SK-N-SH treated with all-trans-retinoic acid at 6 μM for 48 hours (cell line): Measurements from ENCODE around the gene SSR4.

Source experiments
- ATAC-seq: fragments of 200-7000 bp; cut with Tn5 transposase; 3 replicates; pipeline ENCODE4 v1.9.1; 2020; ENCODE audit warnings: mild to moderate bottlenecking, moderate library complexity
- ARNTL ChIP-seq: fragments of 450-650 bp; formaldehyde crosslinking; IDR thresholded peaks from 2 replicates; pipeline ENCODE4 v1.5.0; 2020; ENCODE audit warnings: low read depth, mild to moderate bottlenecking, moderate library complexity, borderline replicate concordance
- CSDC2 ChIP-seq: fragments of 250-450 bp; sonication (Bioruptor Pico); IDR thresholded peaks from 2 replicates; pipeline ENCODE4 v1.5.0; 2020; ENCODE audit warnings: mild to moderate bottlenecking, moderate library complexity
- GLIS3 ChIP-seq: fragments of 250-450 bp; sonication (Bioruptor Pico); IDR thresholded peaks from 2 replicates; pipeline ENCODE4 v1.5.0; 2020; ENCODE audit warnings: mild to moderate bottlenecking, moderate library complexity
- ISL1 ChIP-seq: fragments of 250-450 bp; sonication (Bioruptor Pico); IDR thresholded peaks from 2 replicates; pipeline ENCODE4 v2.1.2; 2022; ENCODE audit warnings: mild to moderate bottlenecking, moderate library complexity
- OSR1 ChIP-seq: fragments of 250-450 bp; sonication (Bioruptor Pico); IDR thresholded peaks from 2 replicates; pipeline ENCODE4 v1.8.0; 2022; ENCODE audit warnings: moderate library complexity, mild to moderate bottlenecking, inconsistent platforms
- RARB ChIP-seq: fragments of 250-450 bp; sonication (Bioruptor Pico); IDR thresholded peaks from 2 replicates; pipeline ENCODE4 v1.8.0; 2021; ENCODE audit warnings: mild to moderate bottlenecking, moderate library complexity
- SNAI2 ChIP-seq: fragments of 250-450 bp; sonication (Bioruptor Pico); IDR thresholded peaks from 2 replicates; pipeline ENCODE4 v1.5.0; 2020; ENCODE audit warnings: mild to moderate bottlenecking, moderate library complexity
- TCF4 ChIP-seq: fragments of 250-450 bp; sonication (Bioruptor Pico); IDR thresholded peaks from 2 replicates; pipeline ENCODE4 v1.8.0; 2021; ENCODE audit warnings: mild to moderate bottlenecking, moderate library complexity, borderline replicate concordance
- TOX ChIP-seq: fragments of 250-450 bp; sonication (Bioruptor Pico); IDR thresholded peaks from 2 replicates; pipeline ENCODE4 v1.8.0; 2021; ENCODE audit warnings: mild to moderate bottlenecking, moderate library complexity, borderline replicate concordance
- ZC3H10 ChIP-seq: fragments of 250-450 bp; sonication (Bioruptor Pico); IDR thresholded peaks from 2 replicates; pipeline ENCODE4 v1.5.1; 2021; ENCODE audit warnings: mild to moderate bottlenecking, moderate library complexity
- ZFP30 ChIP-seq: fragments of 450-650 bp; formaldehyde crosslinking; IDR thresholded peaks from 2 replicates; pipeline ENCODE4 v1.5.0; 2022; ENCODE audit warnings: mild to moderate bottlenecking, moderate library complexity
- ZNF565 ChIP-seq: fragments of 450-650 bp; formaldehyde crosslinking; conservative IDR thresholded peaks from 2 replicates; pipeline ENCODE4 v1.5.0; 2020; ENCODE audit warnings: low read depth, mild to moderate bottlenecking, moderate library complexity
- ZNF70 ChIP-seq: fragments of 450-650 bp; formaldehyde crosslinking; IDR thresholded peaks from 2 replicates; pipeline ENCODE4 v1.5.0; 2020; ENCODE audit warnings: mild to moderate bottlenecking, moderate library complexity
- TF ChIP-seq, protein P1 (sequence below): fragments of 250-450 bp; sonication (Bioruptor Pico); IDR thresholded peaks from 2 replicates; pipeline ENCODE4 v1.5.1; 2021; ENCODE audit warnings: mild to moderate bottlenecking, moderate library complexity
- TF ChIP-seq, protein P2 (sequence below): fragments of 250-450 bp; sonication (Bioruptor Pico); IDR thresholded peaks from 2 replicates; pipeline ENCODE4 v1.5.1; 2020; ENCODE audit warnings: low read depth, mild to moderate bottlenecking, moderate library complexity
- TF ChIP-seq, protein P3 (sequence below): fragments of 250-450 bp; sonication (Bioruptor Pico); IDR thresholded peaks from 2 replicates; pipeline ENCODE4 v1.5.0; 2020; ENCODE audit warnings: mild to moderate bottlenecking, moderate library complexity
- TF ChIP-seq, protein P4 (sequence below): fragments of 250-450 bp; sonication (Bioruptor Pico); IDR thresholded peaks from 2 replicates; pipeline ENCODE4 v1.8.0; 2020; ENCODE audit warnings: mild to moderate bottlenecking, moderate library complexity, borderline replicate concordance
- TF ChIP-seq, protein P5 (sequence below): fragments of 250-450 bp; sonication (Bioruptor Pico); IDR thresholded peaks from 2 replicates; pipeline ENCODE4 v1.8.0; 2021; ENCODE audit warnings: low read depth, mild to moderate bottlenecking, moderate library complexity, borderline replicate concordance

Gene SSR4

DNA sequence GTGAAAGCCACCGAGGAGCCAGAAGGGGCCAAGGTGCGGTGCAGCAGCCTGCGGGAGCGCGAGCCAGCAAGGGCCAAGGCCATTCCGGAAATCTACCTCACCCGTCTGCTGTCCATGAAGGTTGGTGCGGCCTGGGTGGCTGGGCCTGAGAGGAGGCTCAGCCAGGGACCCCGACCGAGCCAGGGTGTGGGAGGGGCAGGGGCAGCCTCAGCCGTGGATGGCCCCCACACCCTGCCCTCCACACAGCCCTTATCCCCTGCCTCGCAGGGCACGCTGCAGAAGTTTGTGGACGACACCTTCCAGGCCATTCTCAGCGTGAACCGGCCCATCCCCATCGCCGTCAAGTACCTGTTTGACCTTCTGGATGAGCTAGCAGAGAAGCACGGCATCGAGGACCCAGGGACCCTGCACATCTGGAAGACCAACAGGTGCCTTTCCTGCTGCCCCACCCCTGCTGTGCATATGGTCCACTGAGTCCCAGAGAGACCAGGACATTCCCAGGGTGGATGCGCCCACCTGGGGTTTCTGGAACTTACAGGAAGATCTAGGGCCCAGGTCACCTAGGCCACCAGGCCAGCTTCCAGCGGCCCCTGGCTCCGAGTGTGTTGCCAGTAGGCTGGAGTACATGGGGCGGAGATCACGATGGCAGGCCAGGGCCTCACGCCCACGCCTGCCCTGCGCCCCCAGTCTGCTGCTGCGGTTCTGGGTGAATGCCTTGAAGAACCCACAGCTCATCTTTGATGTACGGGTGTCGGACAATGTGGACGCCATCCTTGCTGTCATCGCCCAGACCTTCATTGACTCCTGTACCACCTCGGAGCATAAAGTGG is 17.0 kb upstream of the SSR4 start:
- TF ChIP-seq, protein P1, sequence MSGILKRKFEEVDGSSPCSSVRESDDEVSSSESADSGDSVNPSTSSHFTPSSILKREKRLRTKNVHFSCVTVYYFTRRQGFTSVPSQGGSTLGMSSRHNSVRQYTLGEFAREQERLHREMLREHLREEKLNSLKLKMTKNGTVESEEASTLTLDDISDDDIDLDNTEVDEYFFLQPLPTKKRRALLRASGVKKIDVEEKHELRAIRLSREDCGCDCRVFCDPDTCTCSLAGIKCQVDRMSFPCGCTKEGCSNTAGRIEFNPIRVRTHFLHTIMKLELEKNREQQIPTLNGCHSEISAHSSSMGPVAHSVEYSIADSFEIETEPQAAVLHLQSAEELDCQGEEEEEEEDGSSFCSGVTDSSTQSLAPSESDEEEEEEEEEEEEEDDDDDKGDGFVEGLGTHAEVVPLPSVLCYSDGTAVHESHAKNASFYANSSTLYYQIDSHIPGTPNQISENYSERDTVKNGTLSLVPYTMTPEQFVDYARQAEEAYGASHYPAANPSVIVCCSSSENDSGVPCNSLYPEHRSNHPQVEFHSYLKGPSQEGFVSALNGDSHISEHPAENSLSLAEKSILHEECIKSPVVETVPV (CRISPR knock-in tag) = no peak
- TF ChIP-seq CSDC2 (CRISPR knock-in tag) (no peak), GLIS3 (CRISPR knock-in tag) (no peak), ISL1 (no peak), ZC3H10 (CRISPR knock-in tag) (no peak), OSR1 (CRISPR knock-in tag) (no peak), ARNTL (no peak), ZNF70 (CRISPR knock-in tag) (no peak), ZFP30 (CRISPR knock-in tag) (no peak), TCF4 (no peak), TOX (CRISPR knock-in tag) (no peak)
- TF ChIP-seq, protein P2, sequence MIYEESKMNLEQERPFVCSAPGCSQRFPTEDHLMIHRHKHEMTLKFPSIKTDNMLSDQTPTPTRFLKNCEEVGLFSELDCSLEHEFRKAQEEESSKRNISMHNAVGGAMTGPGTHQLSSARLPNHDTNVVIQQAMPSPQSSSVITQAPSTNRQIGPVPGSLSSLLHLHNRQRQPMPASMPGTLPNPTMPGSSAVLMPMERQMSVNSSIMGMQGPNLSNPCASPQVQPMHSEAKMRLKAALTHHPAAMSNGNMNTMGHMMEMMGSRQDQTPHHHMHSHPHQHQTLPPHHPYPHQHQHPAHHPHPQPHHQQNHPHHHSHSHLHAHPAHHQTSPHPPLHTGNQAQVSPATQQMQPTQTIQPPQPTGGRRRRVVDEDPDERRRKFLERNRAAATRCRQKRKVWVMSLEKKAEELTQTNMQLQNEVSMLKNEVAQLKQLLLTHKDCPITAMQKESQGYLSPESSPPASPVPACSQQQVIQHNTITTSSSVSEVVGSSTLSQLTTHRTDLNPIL (CRISPR knock-in tag) = no peak
- TF ChIP-seq, protein P3, sequence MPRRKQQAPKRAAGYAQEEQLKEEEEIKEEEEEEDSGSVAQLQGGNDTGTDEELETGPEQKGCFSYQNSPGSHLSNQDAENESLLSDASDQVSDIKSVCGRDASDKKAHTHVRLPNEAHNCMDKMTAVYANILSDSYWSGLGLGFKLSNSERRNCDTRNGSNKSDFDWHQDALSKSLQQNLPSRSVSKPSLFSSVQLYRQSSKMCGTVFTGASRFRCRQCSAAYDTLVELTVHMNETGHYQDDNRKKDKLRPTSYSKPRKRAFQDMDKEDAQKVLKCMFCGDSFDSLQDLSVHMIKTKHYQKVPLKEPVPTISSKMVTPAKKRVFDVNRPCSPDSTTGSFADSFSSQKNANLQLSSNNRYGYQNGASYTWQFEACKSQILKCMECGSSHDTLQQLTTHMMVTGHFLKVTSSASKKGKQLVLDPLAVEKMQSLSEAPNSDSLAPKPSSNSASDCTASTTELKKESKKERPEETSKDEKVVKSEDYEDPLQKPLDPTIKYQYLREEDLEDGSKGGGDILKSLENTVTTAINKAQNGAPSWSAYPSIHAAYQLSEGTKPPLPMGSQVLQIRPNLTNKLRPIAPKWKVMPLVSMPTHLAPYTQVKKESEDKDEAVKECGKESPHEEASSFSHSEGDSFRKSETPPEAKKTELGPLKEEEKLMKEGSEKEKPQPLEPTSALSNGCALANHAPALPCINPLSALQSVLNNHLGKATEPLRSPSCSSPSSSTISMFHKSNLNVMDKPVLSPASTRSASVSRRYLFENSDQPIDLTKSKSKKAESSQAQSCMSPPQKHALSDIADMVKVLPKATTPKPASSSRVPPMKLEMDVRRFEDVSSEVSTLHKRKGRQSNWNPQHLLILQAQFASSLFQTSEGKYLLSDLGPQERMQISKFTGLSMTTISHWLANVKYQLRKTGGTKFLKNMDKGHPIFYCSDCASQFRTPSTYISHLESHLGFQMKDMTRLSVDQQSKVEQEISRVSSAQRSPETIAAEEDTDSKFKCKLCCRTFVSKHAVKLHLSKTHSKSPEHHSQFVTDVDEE (CRISPR knock-in tag) = no peak
- TF ChIP-seq, protein P4, sequence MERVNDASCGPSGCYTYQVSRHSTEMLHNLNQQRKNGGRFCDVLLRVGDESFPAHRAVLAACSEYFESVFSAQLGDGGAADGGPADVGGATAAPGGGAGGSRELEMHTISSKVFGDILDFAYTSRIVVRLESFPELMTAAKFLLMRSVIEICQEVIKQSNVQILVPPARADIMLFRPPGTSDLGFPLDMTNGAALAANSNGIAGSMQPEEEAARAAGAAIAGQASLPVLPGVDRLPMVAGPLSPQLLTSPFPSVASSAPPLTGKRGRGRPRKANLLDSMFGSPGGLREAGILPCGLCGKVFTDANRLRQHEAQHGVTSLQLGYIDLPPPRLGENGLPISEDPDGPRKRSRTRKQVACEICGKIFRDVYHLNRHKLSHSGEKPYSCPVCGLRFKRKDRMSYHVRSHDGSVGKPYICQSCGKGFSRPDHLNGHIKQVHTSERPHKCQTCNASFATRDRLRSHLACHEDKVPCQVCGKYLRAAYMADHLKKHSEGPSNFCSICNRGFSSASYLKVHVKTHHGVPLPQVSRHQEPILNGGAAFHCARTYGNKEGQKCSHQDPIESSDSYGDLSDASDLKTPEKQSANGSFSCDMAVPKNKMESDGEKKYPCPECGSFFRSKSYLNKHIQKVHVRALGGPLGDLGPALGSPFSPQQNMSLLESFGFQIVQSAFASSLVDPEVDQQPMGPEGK (CRISPR knock-in tag) = no peak
- TF ChIP-seq, protein P5, sequence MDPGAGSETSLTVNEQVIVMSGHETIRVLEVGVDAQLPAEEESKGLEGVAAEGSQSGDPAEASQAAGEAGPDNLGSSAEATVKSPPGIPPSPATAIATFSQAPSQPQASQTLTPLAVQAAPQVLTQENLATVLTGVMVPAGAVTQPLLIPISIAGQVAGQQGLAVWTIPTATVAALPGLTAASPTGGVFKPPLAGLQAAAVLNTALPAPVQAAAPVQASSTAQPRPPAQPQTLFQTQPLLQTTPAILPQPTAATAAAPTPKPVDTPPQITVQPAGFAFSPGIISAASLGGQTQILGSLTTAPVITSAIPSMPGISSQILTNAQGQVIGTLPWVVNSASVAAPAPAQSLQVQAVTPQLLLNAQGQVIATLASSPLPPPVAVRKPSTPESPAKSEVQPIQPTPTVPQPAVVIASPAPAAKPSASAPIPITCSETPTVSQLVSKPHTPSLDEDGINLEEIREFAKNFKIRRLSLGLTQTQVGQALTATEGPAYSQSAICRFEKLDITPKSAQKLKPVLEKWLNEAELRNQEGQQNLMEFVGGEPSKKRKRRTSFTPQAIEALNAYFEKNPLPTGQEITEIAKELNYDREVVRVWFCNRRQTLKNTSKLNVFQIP (CRISPR knock-in tag) = no peak
- TF ChIP-seq, all 23 proteins: peak for 0
- no peak for ATAC-seq

DNA sequence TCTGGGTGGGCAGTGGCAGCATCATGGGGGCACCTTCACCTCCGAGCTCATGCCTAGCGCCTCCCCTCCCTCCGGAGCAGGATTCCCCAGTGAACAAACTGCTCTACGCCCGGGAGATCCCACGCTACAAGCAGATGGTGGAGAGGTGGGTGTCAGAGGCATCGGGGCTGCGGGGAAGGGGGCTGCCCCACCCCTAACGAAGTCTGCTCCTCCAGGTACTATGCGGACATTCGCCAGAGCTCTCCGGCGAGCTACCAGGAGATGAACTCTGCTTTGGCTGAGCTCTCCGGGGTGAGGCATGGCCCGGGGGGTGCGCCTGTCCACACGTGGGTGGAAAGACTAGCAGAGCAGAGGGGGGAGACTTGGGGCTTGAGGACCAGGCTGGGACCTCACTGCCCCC is 16.3 kb upstream of the SSR4 start:
- no peak for ATAC-seq
- TF ChIP-seq ZNF565 (CRISPR knock-in tag) (no peak), ISL1 (no peak), SNAI2 (no peak), GLIS3 (CRISPR knock-in tag) (no peak), TOX (CRISPR knock-in tag) (no peak)
- TF ChIP-seq, protein P4 (CRISPR knock-in tag) = no peak

DNA sequence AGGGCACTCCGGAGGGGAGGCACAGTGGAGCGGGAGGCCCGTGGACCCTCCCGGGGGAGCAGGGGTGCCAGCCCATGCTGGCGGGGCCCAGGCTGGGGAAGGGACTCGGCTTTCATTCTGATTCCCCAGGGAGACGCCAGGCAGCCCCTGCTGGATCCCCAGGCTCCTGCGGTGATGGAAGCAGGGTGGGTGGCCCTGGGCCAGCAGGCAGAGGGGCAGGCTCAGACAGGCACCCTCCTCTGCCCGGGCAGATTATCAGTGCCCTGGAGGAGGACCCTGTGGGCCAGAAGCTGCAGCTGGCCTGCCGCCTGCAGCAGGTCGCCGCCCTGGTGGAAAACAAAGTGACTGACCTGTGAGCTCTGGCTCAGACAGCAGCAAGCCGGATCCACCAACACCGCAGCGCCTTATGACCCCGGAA is 15.8 kb upstream of the SSR4 start:
- TF ChIP-seq RARB (CRISPR knock-in tag) = no peak
- ATAC-seq = no peak
